Astrocyte (in vitro differentiated cells and primary cell): ENCODE data around the gene KCNG3. TPM values are rescaled to one million over a fixed set of nuclear protein-coding genes. Genes with fewer than 3 reads are reported as not detected.

Source experiments
- DNase-seq: peaks from one replicate; pipeline ENCODE4 v3.0.0-alpha.2; 2010; ENCODE audit warnings: low read depth
- FAIRE-seq: peaks from 2 replicates; lab custom pipeline; 2011; peaks lifted over from hg19 to GRCh38; lab: Jason Lieb, UNC
- H2AFZ ChIP-seq: 2 replicates; pipeline ENCODE4 v1.6.0; 2012; ENCODE audit warnings: low read depth, low read length, inconsistent platforms
- H3K27ac ChIP-seq: 2 replicates; pipeline ENCODE4 v1.5.1; 2011; ENCODE audit warnings: low read depth, low read length, inconsistent platforms
- H3K27me3 ChIP-seq: 2 replicates; pipeline ENCODE4 v1.6.0; 2011; ENCODE audit warnings: low read length, inconsistent platforms; ENCODE audit not compliant: insufficient read depth
- H3K36me3 ChIP-seq: 2 replicates; pipeline ENCODE4 v1.5.1; 2011; ENCODE audit warnings: low read length, inconsistent platforms; ENCODE audit not compliant: insufficient read depth
- H3K4me1 ChIP-seq: 2 replicates; pipeline ENCODE4 v1.5.1; 2011; ENCODE audit warnings: low read length, inconsistent platforms; ENCODE audit not compliant: insufficient read depth
- H3K4me2 ChIP-seq: 2 replicates; pipeline ENCODE4 v1.6.0; 2012; ENCODE audit warnings: low read length, inconsistent platforms
- H3K4me3 ChIP-seq: 2 replicates; pipeline ENCODE4 v1.5.1; 2011; ENCODE audit warnings: low read depth, mild to moderate bottlenecking, low read length, inconsistent platforms; ENCODE audit not compliant: insufficient read depth
- H3K79me2 ChIP-seq: 2 replicates; pipeline ENCODE4 v1.6.0; 2012; ENCODE audit warnings: mild to moderate bottlenecking, low read length, inconsistent platforms; ENCODE audit not compliant: insufficient read depth
- H3K9ac ChIP-seq: 2 replicates; pipeline ENCODE4 v1.6.0; 2012; ENCODE audit warnings: mild to moderate bottlenecking, low read length, inconsistent platforms
- H3K9me3 ChIP-seq: 2 replicates; pipeline ENCODE4 v1.5.1; 2012; ENCODE audit warnings: low read depth, mild to moderate bottlenecking, low read length, inconsistent platforms; ENCODE audit not compliant: insufficient read depth
- H4K20me1 ChIP-seq: 2 replicates; pipeline ENCODE4 v1.6.0; 2012; ENCODE audit warnings: low read length, inconsistent platforms; ENCODE audit not compliant: insufficient read depth
- H3K27ac Mint-ChIP-seq: one replicate; pipeline ENCODE4 v1.8.0; 2021; ENCODE audit warnings: mild to moderate bottlenecking, mixed read lengths; ENCODE audit not compliant: unreplicated experiment
- H3K27me3 Mint-ChIP-seq: one replicate; pipeline ENCODE4 v1.8.0; 2021; ENCODE audit warnings: low read depth, mixed read lengths; ENCODE audit not compliant: unreplicated experiment
- H3K36me3 Mint-ChIP-seq: one replicate; pipeline ENCODE4 v1.8.0; 2021; ENCODE audit warnings: low read depth, mixed read lengths; ENCODE audit not compliant: unreplicated experiment
- H3K4me1 Mint-ChIP-seq: one replicate; pipeline ENCODE4 v1.8.0; 2021; ENCODE audit warnings: low read depth, mixed read lengths; ENCODE audit not compliant: unreplicated experiment
- H3K4me3 Mint-ChIP-seq: one replicate; pipeline ENCODE4 v1.8.0; 2021; ENCODE audit warnings: mild to moderate bottlenecking, moderate library complexity, mixed read lengths; ENCODE audit not compliant: unreplicated experiment
- H3K9me3 Mint-ChIP-seq: one replicate; pipeline ENCODE4 v1.8.0; 2021; ENCODE audit warnings: mild to moderate bottlenecking, mixed read lengths; ENCODE audit not compliant: unreplicated experiment
- EZH2 ChIP-seq: IDR thresholded peaks from 2 replicates; pipeline ENCODE4 v1.6.1; 2012; ENCODE audit warnings: mild to moderate bottlenecking, low read length, inconsistent platforms; ENCODE audit not compliant: insufficient read depth
- total RNA-seq: library from RNA; stranded (reverse); gene quantifications from 2 replicates; pipeline ENCODE4 v1.2.1, GENCODE V29; 2021
- TF ChIP-seq, protein P1 (sequence below): IDR thresholded peaks from 2 replicates; pipeline ENCODE4 v1.5.1; 2011; ENCODE audit warnings: low read depth, mild to moderate bottlenecking, inconsistent platforms, low read length, moderate library complexity; ENCODE audit not compliant: insufficient read depth

KCNG3 gene
- total RNA-seq, 1 donor from 2014 or later = 0.20 TPM

DNA sequence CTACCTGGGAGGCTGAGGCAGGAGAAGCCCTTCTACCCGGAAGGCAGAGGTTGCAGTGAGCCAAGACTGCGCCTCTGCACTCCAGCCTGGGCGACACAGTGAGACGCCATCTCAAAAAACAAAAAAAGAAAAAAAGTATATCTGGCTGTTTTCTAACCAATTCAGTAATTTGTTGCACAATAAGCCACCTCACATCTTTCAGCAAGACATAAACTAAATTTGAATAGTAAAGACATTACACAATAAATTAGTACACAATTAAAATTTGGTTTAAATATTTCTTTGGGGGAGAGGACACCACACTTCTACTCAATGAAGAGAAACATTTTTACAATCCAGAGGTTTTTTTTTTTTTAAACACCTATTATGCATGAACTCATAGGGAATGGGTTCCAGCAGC is 38.6 kb upstream of the KCNG3 start:
- Histone ChIP-seq H3K27ac (no peak overlapping the region), H3K9me3 (no peaks in the 10 kb centered on the region), H3K4me2 (no peak overlapping the region), H4K20me1 (no peaks in the 10 kb centered on the region), H3K79me2 (no peaks in the 10 kb centered on the region), H3K9ac (no peak overlapping the region), H3K4me3 (no peak overlapping the region), H2AFZ (no peak overlapping the region), H3K36me3 (no peaks in the 10 kb centered on the region), H3K27me3 (no peaks in the 10 kb centered on the region), H3K4me1 (no peaks in the 10 kb centered on the region)
- Mint-ChIP-seq H3K4me3 (no peak overlapping the region), H3K27ac (no peak overlapping the region), H3K27me3 (no peaks in the 10 kb centered on the region), H3K9me3 (no peaks in the 10 kb centered on the region), H3K36me3 (no peaks in the 10 kb centered on the region), H3K4me1 (no peaks in the 10 kb centered on the region)
- FAIRE-seq (no peak), DNase-seq (no peak)
- TF ChIP-seq EZH2 = no peak

DNA sequence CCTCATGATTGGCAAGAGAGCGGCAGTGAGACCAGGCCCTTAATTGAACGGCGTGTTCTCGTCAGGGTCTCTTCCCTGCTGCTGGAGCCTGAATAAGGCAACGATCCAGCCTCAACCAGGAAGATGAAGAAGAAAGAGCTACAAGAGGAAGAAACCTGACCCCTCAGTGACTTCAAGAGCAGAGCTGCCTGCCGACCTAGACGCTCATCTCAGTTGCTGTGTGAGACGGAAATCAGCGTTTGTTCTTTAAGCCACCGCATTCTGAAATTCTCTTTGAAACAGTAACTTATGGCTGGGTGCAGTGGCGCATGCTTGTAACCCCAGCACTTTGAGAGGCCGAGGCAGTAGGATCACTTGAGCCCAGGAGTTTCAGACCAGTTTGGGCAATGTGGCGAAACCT is 29.6 kb upstream of the KCNG3 start:
- no peak for DNase-seq
- Mint-ChIP-seq H3K36me3 (peaks cover 2% of the 10 kb centered on the region), H3K4me3 (no peak overlapping the region), H3K9me3 (no peaks in the 10 kb centered on the region), H3K4me1 (no peaks in the 10 kb centered on the region), H3K27me3 (peaks cover 8% of the 10 kb centered on the region), H3K27ac (no peak overlapping the region)
- no peak for TF ChIP-seq EZH2
- TF ChIP-seq, protein P1, sequence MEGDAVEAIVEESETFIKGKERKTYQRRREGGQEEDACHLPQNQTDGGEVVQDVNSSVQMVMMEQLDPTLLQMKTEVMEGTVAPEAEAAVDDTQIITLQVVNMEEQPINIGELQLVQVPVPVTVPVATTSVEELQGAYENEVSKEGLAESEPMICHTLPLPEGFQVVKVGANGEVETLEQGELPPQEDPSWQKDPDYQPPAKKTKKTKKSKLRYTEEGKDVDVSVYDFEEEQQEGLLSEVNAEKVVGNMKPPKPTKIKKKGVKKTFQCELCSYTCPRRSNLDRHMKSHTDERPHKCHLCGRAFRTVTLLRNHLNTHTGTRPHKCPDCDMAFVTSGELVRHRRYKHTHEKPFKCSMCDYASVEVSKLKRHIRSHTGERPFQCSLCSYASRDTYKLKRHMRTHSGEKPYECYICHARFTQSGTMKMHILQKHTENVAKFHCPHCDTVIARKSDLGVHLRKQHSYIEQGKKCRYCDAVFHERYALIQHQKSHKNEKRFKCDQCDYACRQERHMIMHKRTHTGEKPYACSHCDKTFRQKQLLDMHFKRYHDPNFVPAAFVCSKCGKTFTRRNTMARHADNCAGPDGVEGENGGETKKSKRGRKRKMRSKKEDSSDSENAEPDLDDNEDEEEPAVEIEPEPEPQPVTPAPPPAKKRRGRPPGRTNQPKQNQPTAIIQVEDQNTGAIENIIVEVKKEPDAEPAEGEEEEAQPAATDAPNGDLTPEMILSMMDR = no peak
- Histone ChIP-seq H3K36me3 (no peaks in the 10 kb centered on the region), H3K27me3 (no peaks in the 10 kb centered on the region), H3K9me3 (no peaks in the 10 kb centered on the region), H3K4me1 (no peaks in the 10 kb centered on the region), H3K4me2 (no peak overlapping the region), H3K27ac (no peak overlapping the region), H3K9ac (no peak overlapping the region), H2AFZ (no peak overlapping the region), H3K79me2 (no peaks in the 10 kb centered on the region), H3K4me3 (no peak overlapping the region), H4K20me1 (no peaks in the 10 kb centered on the region)
- FAIRE-seq = no peak

DNA sequence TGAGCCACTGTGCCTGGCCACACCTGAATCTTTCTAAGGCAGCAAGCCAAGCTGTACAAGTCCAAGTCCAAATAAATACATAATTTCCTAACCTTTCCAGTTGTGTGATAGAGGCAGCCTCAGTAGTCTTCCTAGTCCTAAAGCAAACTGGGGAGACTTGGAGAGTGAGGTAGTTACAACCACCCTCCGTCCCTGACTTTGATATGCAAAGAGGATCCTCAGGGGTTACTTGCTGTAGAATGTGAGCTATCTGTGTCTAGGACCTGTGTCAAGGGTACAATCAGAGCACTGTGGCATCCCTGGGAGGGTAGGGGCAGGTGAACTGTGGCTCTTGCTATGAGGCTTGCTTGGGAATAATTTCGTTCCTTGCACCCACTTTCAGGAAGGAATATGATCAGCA is 28.3 kb upstream of the KCNG3 start:
- Histone ChIP-seq H4K20me1 (no peaks in the 10 kb centered on the region), H3K9ac (no peak overlapping the region), H3K27ac (no peak overlapping the region), H3K4me1 (no peaks in the 10 kb centered on the region), H3K4me2 (no peak overlapping the region), H3K9me3 (no peaks in the 10 kb centered on the region), H3K4me3 (no peak overlapping the region), H3K36me3 (no peaks in the 10 kb centered on the region), H3K27me3 (no peaks in the 10 kb centered on the region), H2AFZ (no peak overlapping the region), H3K79me2 (no peaks in the 10 kb centered on the region)
- H3K4me1 Mint-ChIP-seq = no peaks in the 10 kb centered on the region
- no peaks in the 10 kb centered on the region for H3K9me3 Mint-ChIP-seq
- TF ChIP-seq, protein P1 = no peak
- no peak for TF ChIP-seq EZH2
- DNase-seq (no peak), FAIRE-seq (no peak)
- H3K4me3 Mint-ChIP-seq = no peak overlapping the region
- no peak overlapping the region for H3K27ac Mint-ChIP-seq
- peaks cover 2% of the 10 kb centered on the region for H3K36me3 Mint-ChIP-seq
- peaks cover 8% of the 10 kb centered on the region for H3K27me3 Mint-ChIP-seq
